GM12872 (cell line): ENCODE results near the gene RFX3.

ENCODE experiments used
- CTCF ChIP-seq: IDR thresholded peaks from 3 replicates; pipeline ENCODE4 v1.5.1; 2011; ENCODE audit warnings: low read depth, mild to moderate bottlenecking, low read length, moderate library complexity; ENCODE audit not compliant: insufficient read depth

RFX3 gene

DNA sequence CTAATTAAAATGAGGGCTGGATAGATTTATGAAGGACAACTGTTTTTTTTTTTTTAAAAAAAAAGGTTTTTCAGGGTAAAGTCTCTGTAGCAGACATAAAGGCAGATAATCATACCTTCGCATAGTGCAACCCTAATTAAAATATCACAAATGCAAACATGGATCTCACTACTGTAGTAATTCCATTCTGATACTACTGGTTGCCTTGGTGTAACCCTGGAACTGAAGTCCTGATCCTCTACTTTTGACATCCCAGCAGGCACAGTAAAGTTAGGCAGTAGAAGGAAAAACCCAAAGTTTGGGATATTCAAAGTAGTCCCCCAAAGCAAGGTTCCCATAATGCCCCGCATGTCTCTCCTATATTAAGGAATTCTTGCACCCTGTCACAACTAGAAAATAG is 19.6 kb downstream of the RFX3 start:
- TF ChIP-seq CTCF: no peak

DNA sequence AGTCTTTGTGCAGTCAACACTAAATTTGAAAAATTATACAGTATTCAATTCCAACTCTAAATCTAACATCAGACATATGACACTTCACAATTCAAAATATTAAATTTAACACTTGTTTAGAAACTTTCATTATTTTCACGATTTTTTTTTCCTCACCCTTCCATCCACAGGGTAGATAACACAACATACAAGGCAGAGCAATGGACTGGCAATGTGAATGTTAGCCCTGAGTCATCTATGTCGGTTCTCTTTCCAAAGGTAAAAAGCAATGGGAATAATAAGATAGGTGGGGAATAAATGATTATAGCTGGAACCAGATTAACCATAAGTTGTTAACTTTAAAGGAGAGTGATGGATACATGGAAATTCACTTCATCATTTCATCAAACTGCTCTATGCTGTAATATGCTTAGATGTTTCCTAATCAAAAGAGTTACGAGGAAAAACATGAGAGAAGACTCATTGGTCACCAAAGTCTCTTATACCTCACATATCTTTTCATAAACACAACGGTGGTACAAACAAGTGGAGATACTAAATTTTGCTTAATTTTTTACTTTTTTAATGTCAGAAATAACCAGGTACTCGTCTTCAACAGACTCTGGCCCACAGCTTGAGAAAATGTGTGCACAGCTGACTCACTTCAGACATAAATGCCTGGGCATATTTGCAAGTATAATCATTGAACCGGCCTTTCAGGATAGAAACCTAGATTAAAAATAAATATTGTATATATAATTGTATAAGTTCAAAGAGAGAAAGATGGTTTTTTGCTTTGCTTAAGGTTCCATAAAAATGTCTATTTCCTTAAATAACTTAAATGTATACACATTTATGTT is 23.0 kb downstream of the RFX3 start:
- no peak for TF ChIP-seq CTCF

GRCh38 chr9:3500044-3500443 is 25.8 kb downstream of the RFX3 start:
- TF ChIP-seq CTCF: no peak

- TF ChIP-seq CTCF: no peak
Observed at GRCh38 chr9:3498691-3499090, 27.1 kb downstream of the RFX3 start.

GRCh38 chr9:3497857-3498256 is 27.9 kb downstream of the RFX3 start:
- TF ChIP-seq CTCF: no peak

GRCh38 chr9:3497401-3497800 is 28.4 kb downstream of the RFX3 start:
- no peak for TF ChIP-seq CTCF

- TF ChIP-seq CTCF: no peak
Observed at GRCh38 chr9:3495855-3496254, 29.9 kb downstream of the RFX3 start.
